Tibial artery (tissue), 4 donors: Measurements from ENCODE around the gene AGBL5.

Source experiments
- DNase-seq, 2 donors: peaks; one replicate each; pipeline ENCODE4 v3.0.0-alpha.2; 2019
- H3K27ac ChIP-seq, 2 donors: fragments of 200-600 bp; sonication (generic) in 1 of 2; 1 replicate in 1 of 2; 2 replicates in 1 of 2; pipeline ENCODE4 v1.5.1; 2018 to 2019; ENCODE audit warnings: mild to moderate bottlenecking in 1 of 2
- H3K27me3 ChIP-seq, 2 donors: fragments of 200-600 bp; sonication (generic) in 1 of 2; one replicate each; pipeline versions ENCODE4 v1.5.1 to v1.6.0; 2016 to 2019
- H3K36me3 ChIP-seq, 3 donors: fragments of 200-600 bp; sonication (generic) in 2 of 3; one replicate each; pipeline ENCODE4 v1.5.1; 2016 to 2019; ENCODE audit warnings: mild to moderate bottlenecking in 2 of 3
- H3K4me1 ChIP-seq, 4 donors: fragments of 200-600 bp; sonication (generic) in 2 of 4; 1 replicate in 3 of 4; 2 replicates in 1 of 4; pipeline ENCODE4 v1.5.1; 2016 to 2019
- H3K4me3 ChIP-seq, 2 donors: fragments of 200-600 bp; sonication (generic) in 1 of 2; 1 replicate in 1 of 2; 2 replicates in 1 of 2; pipeline ENCODE4 v1.5.1; 2018 to 2019; ENCODE audit warnings: mild to moderate bottlenecking in 2 of 2
- H3K9me3 ChIP-seq, 3 donors: fragments of 200-600 bp; sonication (generic) in 1 of 3; one replicate each; pipeline ENCODE4 v1.5.1; 2016 to 2019
- CTCF ChIP-seq, 2 experiments: fragments of 200-600 bp in 1 of 2; fragments of 450-650 bp in 1 of 2; IDR thresholded peaks; one replicate each; pipeline ENCODE4 v1.5.1; 2017 to 2019; ENCODE audit warnings: antibody characterized with exemption in 2 of 2, mild to moderate bottlenecking in 1 of 2, moderate library complexity in 1 of 2
- intact Hi-C: fragments of 100-400 bp; cut with DNase I; formaldehyde crosslinking; loops from one replicate; pipeline ENCODE4 v1.15.0; 2023; ENCODE audit warnings: low total_unique reads

The AGBL5 gene

GRCh38 chr2:27033253-27033852, 18.1 kb upstream of the AGBL5 start:
- TF ChIP-seq CTCF (IDR thresholded peaks at IDR 0.05): peak in 1 of 2 experiments; percentile 0
- peaks cover 0 to 22% (median 16%) of the 10 kb centered on the region in 4 donors for H3K4me1 ChIP-seq
- peaks cover 26 to 39% (median 32%) of the 10 kb centered on the region in 3 donors for H3K36me3 ChIP-seq
- DNase-seq: no peak
- H3K27me3 ChIP-seq: no peaks in the 10 kb centered on the region
- H3K9me3 ChIP-seq: no peaks in the 10 kb centered on the region
- intact Hi-C loops: loop anchor here (5.0 to 10.0 kb wide), 3 partner anchors 49 to 181 kb away; partner anchors contain the start of genes ATRAID, CAD, MAPRE3 and SLC5A6
- peak overlapping the region; percentile 91 for H3K27ac ChIP-seq
- H3K4me3 ChIP-seq: peak overlapping the region; percentile 96 to 98

GRCh38 chr2:27038012-27038411, 13.5 kb upstream of the AGBL5 start:
- intact Hi-C loops: loop anchor here (10.0 kb wide), 1 partner anchor 177 kb away; the partner anchor contains the start of genes ATRAID, CAD and SLC5A6
- H3K4me3 ChIP-seq: no peak overlapping the region
- no peaks in the 10 kb centered on the region for H3K27me3 ChIP-seq
- no peaks in the 10 kb centered on the region for H3K9me3 ChIP-seq
- H3K27ac ChIP-seq: no peak overlapping the region
- peaks cover 0 to 24% (median 18%) of the 10 kb centered on the region in 4 donors for H3K4me1 ChIP-seq
- H3K36me3 ChIP-seq: peaks cover 50 to 70% (median 64%) of the 10 kb centered on the region in 3 donors
- no peak for DNase-seq
- no peak for TF ChIP-seq CTCF (IDR thresholded peaks at IDR 0.05)

GRCh38 chr2:27038631-27039339, 12.7 kb upstream of the AGBL5 start:
- no peaks in the 10 kb centered on the region for H3K9me3 ChIP-seq
- TF ChIP-seq CTCF (IDR thresholded peaks at IDR 0.05): no peak
- H3K27ac ChIP-seq: no peak overlapping the region
- intact Hi-C loops: loop anchor here (10.0 kb wide), 1 partner anchor 176 kb away; the partner anchor contains the start of genes ATRAID, CAD and SLC5A6
- peaks cover 50 to 70% (median 64%) of the 10 kb centered on the region in 3 donors for H3K36me3 ChIP-seq
- no peaks in the 10 kb centered on the region for H3K27me3 ChIP-seq
- DNase-seq: no peak
- H3K4me3 ChIP-seq: no peak overlapping the region
- H3K4me1 ChIP-seq: peaks cover 0 to 19% (median 15%) of the 10 kb centered on the region in 4 donors

GRCh38 chr2:27039426-27039825, 12.0 kb upstream of the AGBL5 start:
- Histone ChIP-seq H3K27me3 (no peaks in the 10 kb centered on the region), H3K4me3 (no peak overlapping the region), H3K27ac (no peak overlapping the region), H3K36me3 (peaks cover 50 to 70% (median 64%) of the 10 kb centered on the region in 3 donors), H3K4me1 (peaks cover 0 to 13% (median 9%) of the 10 kb centered on the region in 4 donors), H3K9me3 (no peaks in the 10 kb centered on the region)
- DNase-seq: no peak
- intact Hi-C loops: loop anchor here (10.0 kb wide), 1 partner anchor 175 kb away; the partner anchor contains the start of genes ATRAID, CAD and SLC5A6
- no peak for TF ChIP-seq CTCF (IDR thresholded peaks at IDR 0.05)

- intact Hi-C loops: loop anchor here (10.0 kb wide), 1 partner anchor 175 kb away; the partner anchor contains the start of genes ATRAID, CAD and SLC5A6
- no peak for TF ChIP-seq CTCF (IDR thresholded peaks at IDR 0.05)
- H3K27ac ChIP-seq: no peak overlapping the region
- no peaks in the 10 kb centered on the region for H3K27me3 ChIP-seq
- no peak for DNase-seq
- H3K36me3 ChIP-seq: peaks cover 50 to 69% (median 64%) of the 10 kb centered on the region in 3 donors
- peaks cover 0 to 9% (median 5%) of the 10 kb centered on the region in 4 donors for H3K4me1 ChIP-seq
- H3K9me3 ChIP-seq: no peaks in the 10 kb centered on the region
- H3K4me3 ChIP-seq: no peak overlapping the region
Measured at GRCh38 chr2:27039871-27040270, 11.6 kb upstream of the AGBL5 start.
